Mesendoderm (in vitro differentiated cells): ENCODE measurements around the gene MAD1L1.
"Not testable (repeated sequence)": the region's sequence is repeated elsewhere in the genome, so short reads cannot be mapped to it uniquely, and the experiment has no call there.

ENCODE experiments used
- DNase-seq: peaks from one replicate; pipeline ENCODE4 v3.0.0; 2013
- H2AK5ac ChIP-seq: 2 replicates; pipeline ENCODE4 v1.6.1; 2013; ENCODE audit warnings: low read length, inconsistent platforms
- H2BK120ac ChIP-seq: 2 replicates; pipeline ENCODE4 v1.6.1; 2013; ENCODE audit warnings: low read depth, mild to moderate bottlenecking, low read length, moderate library complexity, mixed read lengths
- H2BK15ac ChIP-seq: replicated peaks from 2 replicates; pipeline ENCODE4 v1.6.1; 2013; ENCODE audit warnings: low read depth, mild to moderate bottlenecking, moderate library complexity
- H2BK5ac ChIP-seq: 2 replicates; pipeline ENCODE4 v1.6.1; 2013; ENCODE audit warnings: low read length, inconsistent platforms
- H3K18ac ChIP-seq: 2 replicates; pipeline ENCODE4 v1.6.1; 2013; ENCODE audit warnings: mild to moderate bottlenecking, low read length, mixed read lengths
- H3K23ac ChIP-seq: one replicate; pipeline ENCODE4 v1.6.1; 2013; ENCODE audit warnings: low read length
- H3K27ac ChIP-seq: 2 replicates; pipeline ENCODE4 v1.5.1; 2013; ENCODE audit warnings: low read depth, mild to moderate bottlenecking, inconsistent platforms, low read length, moderate library complexity
- H3K27me3 ChIP-seq: 2 replicates; pipeline ENCODE4 v1.6.1; 2013; ENCODE audit warnings: low read length, control low read depth, mild to moderate bottlenecking, inconsistent platforms; ENCODE audit not compliant: insufficient read depth, poor library complexity
- H3K36me3 ChIP-seq: 2 replicates; pipeline ENCODE4 v1.6.1; 2013; ENCODE audit warnings: low read length, inconsistent platforms; ENCODE audit not compliant: control insufficient read depth, insufficient read depth
- H3K4ac ChIP-seq: one replicate; pipeline ENCODE4 v1.6.1; 2013; ENCODE audit warnings: low read depth, mild to moderate bottlenecking, low read length, moderate library complexity
- H3K4me1 ChIP-seq: 2 replicates; pipeline ENCODE4 v1.6.1; 2013; ENCODE audit warnings: low read depth, low read length, inconsistent platforms; ENCODE audit not compliant: control insufficient read depth
- H3K4me2 ChIP-seq: 2 replicates; pipeline ENCODE4 v1.6.1; 2013; ENCODE audit warnings: low read length
- H3K4me3 ChIP-seq: 2 replicates; pipeline ENCODE4 v1.5.1; 2013; ENCODE audit warnings: mild to moderate bottlenecking, low read length
- H3K56ac ChIP-seq: one replicate; pipeline ENCODE4 v1.6.1; 2013; ENCODE audit warnings: low read length
- H3K79me1 ChIP-seq: 2 replicates; pipeline ENCODE4 v1.6.1; 2013; ENCODE audit warnings: low read length, inconsistent platforms
- H3K79me2 ChIP-seq: 2 replicates; pipeline ENCODE4 v1.6.1; 2013; ENCODE audit warnings: mild to moderate bottlenecking, low read length; ENCODE audit not compliant: control insufficient read depth, insufficient read depth
- H3K9ac ChIP-seq: 2 replicates; pipeline ENCODE4 v1.6.1; 2013; ENCODE audit warnings: low read length, inconsistent platforms
- H4K5ac ChIP-seq: one replicate; pipeline ENCODE4 v1.6.1; 2013; ENCODE audit warnings: low read length
- H4K8ac ChIP-seq: one replicate; pipeline ENCODE4 v1.6.1; 2013; ENCODE audit warnings: low read depth, mild to moderate bottlenecking, control low read depth, low read length, moderate library complexity
- WGBS: extraction: QIAGEN DNeasy Blood & Tissue Kit; methylation state at CpG from one replicate; pipeline ENCODE4 v1.1.7; 2013; ENCODE audit warnings: low lambda C conversion rate, missing lambda C conversion rate; ENCODE audit not compliant: insufficient coverage; ENCODE audit errors: extremely low coverage; 5-methylcytosine and 5-hydroxymethylcytosine counted together

The MAD1L1 gene

GRCh38 chr7:1933066-1933750, 299.5 kb downstream of the MAD1L1 start:
- Histone ChIP-seq H2BK15ac (no peak overlapping the region), H3K27ac (no peak overlapping the region), H2BK120ac (no peak overlapping the region), H3K36me3 (no peaks in the 10 kb centered on the region), H3K18ac (no peak overlapping the region), H4K5ac (no peak overlapping the region), H3K4me3 (no peak overlapping the region), H3K79me2 (no peaks in the 10 kb centered on the region), H3K27me3 (no peaks in the 10 kb centered on the region), H4K8ac (no peak overlapping the region), H3K9ac (no peak overlapping the region), H3K4me1 (no peaks in the 10 kb centered on the region), H3K4me2 (no peak overlapping the region), H3K56ac (no peak overlapping the region), H3K79me1 (no peaks in the 10 kb centered on the region), H3K4ac (no peak overlapping the region), H2AK5ac (no peak overlapping the region), H3K23ac (no peak overlapping the region), H2BK5ac (no peak overlapping the region)
- no CpG with 5 or more reads among the region's 27 CpGs for WGBS
- DNase-seq: peak; percentile 21

GRCh38 chr7:1931951-1932270, 300.8 kb downstream of the MAD1L1 start:
- Histone ChIP-seq H3K18ac (no peak overlapping the region), H4K8ac (no peak overlapping the region), H3K56ac (no peak overlapping the region), H3K27me3 (no peaks in the 10 kb centered on the region), H4K5ac (no peak overlapping the region), H3K27ac (no peak overlapping the region), H2AK5ac (no peak overlapping the region), H2BK5ac (no peak overlapping the region), H3K36me3 (no peaks in the 10 kb centered on the region), H3K4me2 (no peak overlapping the region), H3K23ac (no peak overlapping the region), H3K79me2 (no peaks in the 10 kb centered on the region), H3K4ac (no peak overlapping the region), H3K79me1 (no peaks in the 10 kb centered on the region), H3K4me1 (no peaks in the 10 kb centered on the region), H2BK15ac (no peak overlapping the region), H3K9ac (no peak overlapping the region), H3K4me3 (no peak overlapping the region), H2BK120ac (no peak overlapping the region)
- no CpG with 5 or more reads among the region's 9 CpGs for WGBS
- DNase-seq: no peak

GRCh38 chr7:1931256-1931950, 301.3 kb downstream of the MAD1L1 start:
- DNase-seq: no peak
- Histone ChIP-seq H3K4me3 (no peak overlapping the region), H4K5ac (no peak overlapping the region), H2AK5ac (no peak overlapping the region), H3K4ac (no peak overlapping the region), H3K4me1 (no peaks in the 10 kb centered on the region), H3K23ac (no peak overlapping the region), H2BK5ac (no peak overlapping the region), H3K79me1 (no peaks in the 10 kb centered on the region), H3K56ac (no peak overlapping the region), H2BK15ac (no peak overlapping the region), H2BK120ac (no peak overlapping the region), H4K8ac (no peak overlapping the region), H3K27me3 (no peaks in the 10 kb centered on the region), H3K9ac (no peak overlapping the region), H3K18ac (no peak overlapping the region), H3K79me2 (no peaks in the 10 kb centered on the region), H3K27ac (no peak overlapping the region), H3K4me2 (no peak overlapping the region), H3K36me3 (no peaks in the 10 kb centered on the region)
- WGBS: no CpG with 5 or more reads among the region's 22 CpGs

- H2AK5ac ChIP-seq: no peak overlapping the region
- DNase-seq: no peak
- no peak overlapping the region for H2BK5ac ChIP-seq
- no peak overlapping the region for H2BK120ac ChIP-seq
- no peak overlapping the region for H4K8ac ChIP-seq
- no peak overlapping the region for H3K23ac ChIP-seq
- no peaks in the 10 kb centered on the region for H3K79me1 ChIP-seq
- no peaks in the 10 kb centered on the region for H3K36me3 ChIP-seq
- no CpG with 5 or more reads among the region's 36 CpGs for WGBS
- no peak overlapping the region for H2BK15ac ChIP-seq
- no peak overlapping the region for H3K4ac ChIP-seq
- H3K56ac ChIP-seq: no peak overlapping the region
- H3K18ac ChIP-seq: no peak overlapping the region
- H3K9ac ChIP-seq: no peak overlapping the region
- no peaks in the 10 kb centered on the region for H3K4me1 ChIP-seq
- no peak overlapping the region for H3K4me2 ChIP-seq
- no peaks in the 10 kb centered on the region for H3K27me3 ChIP-seq
- H3K4me3 ChIP-seq: no peak overlapping the region
- no peak overlapping the region for H3K27ac ChIP-seq
- no peaks in the 10 kb centered on the region for H3K79me2 ChIP-seq
- H4K5ac ChIP-seq: no peak overlapping the region
These were observed 302.2 kb downstream of the MAD1L1 start for GRCh38 chr7:1930381-1931065.

GRCh38 chr7:1929349-1929925, 303.3 kb downstream of the MAD1L1 start:
- not testable (repeated sequence) for H3K36me3 ChIP-seq, H3K79me1 ChIP-seq, H2BK5ac ChIP-seq, H3K27ac ChIP-seq, H4K8ac ChIP-seq, H3K4me1 ChIP-seq, H3K79me2 ChIP-seq, H2AK5ac ChIP-seq, DNase-seq, H3K4ac ChIP-seq, H3K27me3 ChIP-seq, H3K9ac ChIP-seq, H3K56ac ChIP-seq, H4K5ac ChIP-seq, H3K4me3 ChIP-seq, H2BK120ac ChIP-seq, H3K18ac ChIP-seq, H3K4me2 ChIP-seq, H2BK15ac ChIP-seq, H3K23ac ChIP-seq
- WGBS: no CpG with 5 or more reads among the region's 29 CpGs
